Epithelial cell of proximal tubule (primary cell): Measurements from ENCODE around the gene POFUT2. TPM values are rescaled to one million over a fixed set of nuclear protein-coding genes. Genes with fewer than 3 reads are reported as not detected.

Experiments
- DNase-seq: peaks from one replicate; pipeline ENCODE4 v3.0.0-alpha.2; 2011; ENCODE audit warnings: low read depth
- H3K4me3 ChIP-seq: 2 replicates; pipeline ENCODE4 v1.5.1; 2011; ENCODE audit warnings: low read depth, mild to moderate bottlenecking, low read length
- total RNA-seq: library from RNA; depleted of rRNA; stranded (reverse); fragments of >200 nt; gene quantifications from 2 replicates; pipeline ENCODE4 v1.2.3, GENCODE V29; 2015
- TF ChIP-seq, protein P1 (sequence below): conservative IDR thresholded peaks from 2 replicates; pipeline ENCODE4 v1.5.1; 2012; ENCODE audit warnings: low read depth, mild to moderate bottlenecking, low read length

Gene POFUT2
- total RNA-seq, 1 donor from 2014 or later, result 10.4 TPM

DNA sequence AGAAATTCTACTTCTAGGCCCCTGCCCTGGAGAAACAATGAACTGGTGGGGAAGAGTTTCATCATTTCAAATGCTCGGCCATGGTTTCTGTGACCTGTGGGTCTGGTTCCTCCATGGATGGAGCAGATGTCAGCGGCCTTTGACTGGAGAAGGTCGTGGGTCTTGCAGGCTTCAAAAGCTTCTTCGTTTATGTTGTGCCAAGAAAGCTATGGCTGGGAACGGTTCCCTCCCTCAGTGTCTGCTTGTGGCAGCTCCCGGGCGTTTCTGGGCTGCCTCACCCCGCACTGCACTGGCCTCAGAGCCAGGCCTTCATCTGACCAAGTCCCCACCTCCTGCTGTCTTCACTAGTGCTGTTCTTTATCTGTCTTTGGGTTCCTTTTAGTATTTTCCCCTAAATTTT lies 46.4 kb upstream of the POFUT2 start:
- H3K4me3 ChIP-seq, result no peak overlapping the region
- DNase-seq, result no peak
- TF ChIP-seq, protein P1, sequence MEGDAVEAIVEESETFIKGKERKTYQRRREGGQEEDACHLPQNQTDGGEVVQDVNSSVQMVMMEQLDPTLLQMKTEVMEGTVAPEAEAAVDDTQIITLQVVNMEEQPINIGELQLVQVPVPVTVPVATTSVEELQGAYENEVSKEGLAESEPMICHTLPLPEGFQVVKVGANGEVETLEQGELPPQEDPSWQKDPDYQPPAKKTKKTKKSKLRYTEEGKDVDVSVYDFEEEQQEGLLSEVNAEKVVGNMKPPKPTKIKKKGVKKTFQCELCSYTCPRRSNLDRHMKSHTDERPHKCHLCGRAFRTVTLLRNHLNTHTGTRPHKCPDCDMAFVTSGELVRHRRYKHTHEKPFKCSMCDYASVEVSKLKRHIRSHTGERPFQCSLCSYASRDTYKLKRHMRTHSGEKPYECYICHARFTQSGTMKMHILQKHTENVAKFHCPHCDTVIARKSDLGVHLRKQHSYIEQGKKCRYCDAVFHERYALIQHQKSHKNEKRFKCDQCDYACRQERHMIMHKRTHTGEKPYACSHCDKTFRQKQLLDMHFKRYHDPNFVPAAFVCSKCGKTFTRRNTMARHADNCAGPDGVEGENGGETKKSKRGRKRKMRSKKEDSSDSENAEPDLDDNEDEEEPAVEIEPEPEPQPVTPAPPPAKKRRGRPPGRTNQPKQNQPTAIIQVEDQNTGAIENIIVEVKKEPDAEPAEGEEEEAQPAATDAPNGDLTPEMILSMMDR, result no peak

- no peak for DNase-seq
- TF ChIP-seq, protein P1, result no peak
- no peak overlapping the region for H3K4me3 ChIP-seq
These were observed 46.0 kb upstream of the POFUT2 start for GRCh38 chr21:45333583-45334121.

DNA sequence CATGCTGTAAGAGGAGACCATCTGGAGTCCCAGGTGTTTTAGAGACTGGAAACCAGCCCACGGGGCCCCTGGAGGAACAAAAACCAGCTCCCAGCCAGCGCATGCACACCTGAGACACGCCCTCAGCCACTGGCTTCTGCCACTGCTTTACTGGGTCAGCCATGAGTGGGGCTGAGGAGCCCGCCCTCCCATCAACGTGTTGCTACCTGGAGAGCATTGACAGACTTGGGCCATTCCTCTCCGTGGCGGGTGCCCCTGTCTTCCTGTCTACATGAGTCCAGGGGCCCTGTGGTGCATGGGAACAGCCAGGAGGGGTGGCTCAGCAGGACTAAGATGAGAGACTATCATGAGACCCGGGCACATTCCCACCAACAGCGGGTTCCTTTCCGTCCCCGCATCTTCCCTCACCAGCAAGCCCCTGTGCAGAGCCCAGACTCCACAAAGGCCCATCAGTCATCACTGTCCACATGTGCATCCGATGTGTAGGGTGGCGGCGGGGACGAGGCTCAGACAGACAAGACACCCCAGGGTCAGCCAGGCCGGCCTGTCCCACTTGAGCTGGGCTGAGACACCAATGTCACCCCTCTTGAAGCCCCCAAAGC lies 45.4 kb upstream of the POFUT2 start:
- TF ChIP-seq, protein P1, result no peak
- no peak for DNase-seq
- no peak overlapping the region for H3K4me3 ChIP-seq

DNA sequence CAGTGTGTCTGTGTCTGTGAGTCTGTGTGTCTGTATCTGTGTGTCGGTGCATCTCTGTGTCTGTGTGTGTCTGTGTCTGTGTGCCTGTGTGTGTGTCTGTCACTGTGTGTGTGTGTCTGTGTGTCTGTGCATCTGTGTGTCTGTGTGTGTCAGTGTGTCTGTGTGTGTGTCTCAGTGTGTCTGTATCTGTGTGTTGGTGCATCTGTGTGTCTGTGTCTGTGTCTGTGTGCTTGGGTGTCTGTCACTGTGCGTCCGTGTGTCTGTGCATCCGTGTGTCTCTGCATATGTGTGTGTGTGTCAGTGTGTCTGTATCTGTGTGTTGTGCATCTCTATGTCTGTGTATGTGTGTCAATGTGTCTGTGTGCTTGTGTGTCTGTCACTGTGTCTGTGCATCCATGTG lies 44.7 kb upstream of the POFUT2 start:
- no peak overlapping the region for H3K4me3 ChIP-seq
- DNase-seq, result no peak
- TF ChIP-seq, protein P1, result no peak

DNA sequence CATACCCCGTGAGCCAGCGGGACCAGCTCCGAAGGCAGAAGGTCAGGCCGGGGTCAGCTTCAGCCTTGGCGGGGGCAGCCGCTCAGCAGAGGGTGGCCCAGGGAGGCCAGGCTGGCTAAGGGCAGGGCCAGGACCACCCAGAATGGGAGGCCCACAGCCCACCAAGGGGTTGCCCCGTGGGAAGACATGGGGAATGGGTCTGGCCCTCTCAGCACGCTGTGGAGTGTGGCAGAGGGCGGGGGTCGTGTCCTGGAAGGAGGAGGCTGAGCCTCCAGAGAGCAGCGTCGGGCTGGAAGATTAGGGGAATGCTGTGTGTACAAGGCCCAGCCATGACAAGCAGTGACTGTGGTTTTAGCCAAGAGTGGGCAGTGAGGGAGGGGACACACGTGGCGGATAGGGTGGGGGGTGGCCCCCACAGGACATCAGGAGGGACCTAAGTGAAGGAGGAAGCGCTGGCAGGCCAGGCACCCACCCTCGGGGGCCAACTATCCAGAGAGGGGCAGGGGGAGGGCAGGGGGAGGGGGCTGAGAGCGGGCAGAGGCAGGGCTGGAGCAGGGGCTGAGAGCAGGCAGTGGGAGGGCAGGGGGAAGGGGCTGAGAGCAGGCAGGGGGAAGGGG lies 43.9 kb upstream of the POFUT2 start:
- DNase-seq, result no peak
- TF ChIP-seq, protein P1, result no peak
- H3K4me3 ChIP-seq, result no peak overlapping the region

- TF ChIP-seq, protein P1, result no peak
- no peak overlapping the region for H3K4me3 ChIP-seq
- no peak for DNase-seq
These were observed 43.2 kb upstream of the POFUT2 start for GRCh38 chr21:45330851-45331261.
